T follicular helper cell (primary cell): ENCODE results near the gene LIN52.
A peak's percentile ranks its signal among the peaks of the same experiment; 100 is the strongest.

ENCODE experiments used
- DNase-seq: peaks from one replicate; pipeline ENCODE4 v3.0.0-alpha.2; 2020; ENCODE audit warnings: low read depth

The LIN52 gene

GRCh38 chr14:74194506-74195274 is 109.9 kb downstream of the LIN52 start:
- DNase-seq, result no peak

- DNase-seq, result no peak
Observed at GRCh38 chr14:74195623-74196022, 110.9 kb downstream of the LIN52 start.

GRCh38 chr14:74198441-74199234 is 113.9 kb downstream of the LIN52 start:
- DNase-seq, result no peak

- DNase-seq, result no peak
Observed at GRCh38 chr14:74202113-74202512, 117.4 kb downstream of the LIN52 start.

GRCh38 chr14:74203639-74204038 is 118.9 kb downstream of the LIN52 start:
- DNase-seq, result no peak

- no peak for DNase-seq
Observed at GRCh38 chr14:74204491-74204890, 119.7 kb downstream of the LIN52 start.

GRCh38 chr14:74205882-74206281 is 121.1 kb downstream of the LIN52 start:
- DNase-seq, result no peak

- DNase-seq, result no peak
Observed at GRCh38 chr14:74207943-74208342, 123.2 kb downstream of the LIN52 start.

- no peak for DNase-seq
Observed at GRCh38 chr14:74208642-74209041, 123.9 kb downstream of the LIN52 start.

- DNase-seq, result no peak
Observed at GRCh38 chr14:74211945-74212580, 127.3 kb downstream of the LIN52 start.

GRCh38 chr14:74213907-74214803 is 129.4 kb downstream of the LIN52 start:
- DNase-seq, result no peak

- no peak for DNase-seq
Observed at GRCh38 chr14:74216671-74217070, 131.9 kb downstream of the LIN52 start.

GRCh38 chr14:74217672-74218448 is 133.1 kb downstream of the LIN52 start:
- DNase-seq, result peak; percentile 52

GRCh38 chr14:74218462-74218861 is 133.7 kb downstream of the LIN52 start:
- no peak for DNase-seq

GRCh38 chr14:74219277-74220205 is 134.8 kb downstream of the LIN52 start:
- no peak for DNase-seq

- no peak for DNase-seq
Observed at GRCh38 chr14:74220991-74221390, 136.2 kb downstream of the LIN52 start.

GRCh38 chr14:74221741-74222140 is 137.0 kb downstream of the LIN52 start:
- no peak for DNase-seq

GRCh38 chr14:74223016-74223415 is 138.3 kb downstream of the LIN52 start:
- DNase-seq, result no peak

- no peak for DNase-seq
Observed at GRCh38 chr14:74231784-74232183, 147.0 kb downstream of the LIN52 start.

- no peak for DNase-seq
Observed at GRCh38 chr14:74235017-74235416, 150.3 kb downstream of the LIN52 start.
